ENCODE data around the gene PLD1.

The PLD1 gene

GRCh38 chr3:171732756-171733155, 77.5 kb downstream of the PLD1 start:
- CTCF ChIA-PET: interaction anchor here (0.9 to 1.0 kb wide), 2 partner anchors 12 to 32 kb away, joined by 3 to 4 read pairs; no protein-coding TSS in a partner anchor
- POLR2A ChIA-PET: no interaction called here
- TF ChIP-seq CTCF (IDR thresholded peaks at IDR 0.05; ENCODE audit: control extremely low read depth, extremely low read depth, low read depth, missing control alignments): no peak
- DNase-seq (ENCODE audit: extremely low spot score): no peak

- no peak for DNase-seq (ENCODE audit: extremely low spot score)
- CTCF ChIA-PET: interaction anchor here (0.9 kb wide), 1 partner anchor 31 kb away, joined by 3 read pairs; no protein-coding TSS in a partner anchor
- POLR2A ChIA-PET: no interaction called here
- no peak for TF ChIP-seq CTCF (IDR thresholded peaks at IDR 0.05; ENCODE audit: control extremely low read depth, extremely low read depth, low read depth, missing control alignments)
These were observed 78.6 kb downstream of the PLD1 start for GRCh38 chr3:171731691-171732090.

GRCh38 chr3:171729452-171730334, 80.6 kb downstream of the PLD1 start:
- TF ChIP-seq CTCF (IDR thresholded peaks at IDR 0.05; ENCODE audit: control extremely low read depth, extremely low read depth, low read depth, missing control alignments): no peak
- DNase-seq (ENCODE audit: extremely low spot score): no peak
- CTCF ChIA-PET: interaction anchor here (1.4 kb wide), 1 partner anchor 12 kb away, joined by 6 read pairs; no protein-coding TSS in a partner anchor
- POLR2A ChIA-PET: no interaction called here

- CTCF ChIA-PET: no interaction called here
- TF ChIP-seq CTCF (IDR thresholded peaks at IDR 0.05; ENCODE audit: control extremely low read depth, extremely low read depth, low read depth, missing control alignments): no peak
- DNase-seq (ENCODE audit: extremely low spot score): no peak
- POLR2A ChIA-PET: no interaction called here
These were observed 83.0 kb downstream of the PLD1 start for GRCh38 chr3:171727288-171727687.

- CTCF ChIA-PET: no interaction called here
These were observed 91.6 kb downstream of the PLD1 start for GRCh38 chr3:171718493-171719185.

More at GRCh38 chr3:171718493-171719185, 91.6 kb downstream of the PLD1 start:
- no peak for TF ChIP-seq CTCF (IDR thresholded peaks at IDR 0.05; ENCODE audit: control extremely low read depth, extremely low read depth, low read depth, missing control alignments)
- POLR2A ChIA-PET: no interaction called here
- DNase-seq (ENCODE audit: extremely low spot score): no peak

All from GM10248 (cell line).